Type B pancreatic cell (in vitro differentiated cells): Measurements from ENCODE around the gene MTX1. TPM values are rescaled to one million over a fixed set of nuclear protein-coding genes. Genes with fewer than 3 reads are reported as not detected.

Experiments used
- DNase-seq: peaks from one replicate; pipeline ENCODE4 v3.0.0; 2021; ENCODE audit warnings: mixed read lengths; ENCODE audit not compliant: unreplicated experiment; ENCODE audit errors: extremely low spot score
- H3K27ac Mint-ChIP-seq: 2 replicates; pipeline ENCODE4 v1.8.0; 2021; ENCODE audit warnings: mild to moderate bottlenecking, mixed read lengths
- H3K27me3 Mint-ChIP-seq: 2 replicates; pipeline ENCODE4 v1.8.0; 2021; ENCODE audit warnings: mixed read lengths
- H3K36me3 Mint-ChIP-seq: 2 replicates; pipeline ENCODE4 v1.8.0; 2021; ENCODE audit warnings: mixed read lengths
- H3K4me1 Mint-ChIP-seq: one replicate; pipeline ENCODE4 v1.8.0; 2021; ENCODE audit warnings: mixed read lengths; ENCODE audit not compliant: unreplicated experiment
- H3K4me3 Mint-ChIP-seq: 2 replicates; pipeline ENCODE4 v1.8.0; 2021; ENCODE audit warnings: mild to moderate bottlenecking, mixed read lengths
- H3K9me3 Mint-ChIP-seq: 2 replicates; pipeline ENCODE4 v1.8.0; 2021; ENCODE audit warnings: mixed read lengths
- total RNA-seq: library from RNA; stranded (reverse); gene quantifications from 2 replicates; pipeline ENCODE4 v1.2.1, GENCODE V29; 2021; ENCODE audit warnings: low replicate concordance
- TF ChIP-seq, protein P1 (sequence below): fragments of 200-600 bp; sonication (generic); conservative IDR thresholded peaks from 2 replicates; pipeline ENCODE4 v1.5.0; 2021; ENCODE audit warnings: antibody characterized with exemption, mild to moderate bottlenecking

MTX1 gene
- total RNA-seq, 1 donor from 2014 or later: 34.0 TPM

DNA sequence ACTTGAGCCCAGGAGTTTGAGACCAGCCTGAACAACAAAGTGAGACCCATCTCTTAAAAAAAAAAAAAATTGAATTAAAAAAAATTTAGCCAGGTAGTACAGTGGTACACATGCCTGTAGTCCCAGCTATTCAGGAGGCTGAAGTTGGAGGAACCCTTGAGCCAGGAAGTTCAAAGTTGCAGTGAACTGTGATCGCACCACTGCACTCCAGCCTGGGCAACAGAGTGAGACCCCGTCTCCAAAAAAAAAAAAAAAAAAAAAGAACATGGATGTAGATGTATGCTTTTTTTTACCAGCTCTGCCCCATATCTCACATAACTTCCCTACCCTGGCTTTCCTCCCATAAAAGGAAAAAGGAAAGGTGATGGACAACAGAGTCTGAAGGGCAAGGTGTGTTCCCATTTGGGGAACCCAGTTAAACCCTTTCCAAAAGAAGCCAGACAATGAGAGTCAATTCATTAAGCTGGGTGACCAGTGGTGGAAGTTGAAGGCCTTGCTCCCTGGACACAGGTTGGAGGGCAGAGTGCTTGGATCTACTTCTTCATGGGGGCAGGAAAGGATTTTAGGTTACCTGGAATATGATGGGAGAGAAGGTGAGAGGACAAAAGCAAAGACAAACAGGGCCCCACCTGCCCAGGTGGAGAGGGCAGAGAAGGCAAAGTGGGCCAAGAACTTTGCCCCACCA is 38.3 kb upstream of the MTX1 start:
- Mint-ChIP-seq H3K4me1 (peaks cover 23% of the 10 kb centered on the region), H3K4me3 (peak overlapping the region; percentile 77), H3K36me3 (peaks cover 10% of the 10 kb centered on the region), H3K27me3 (peaks cover 7% of the 10 kb centered on the region), H3K27ac (no peak overlapping the region), H3K9me3 (no peaks in the 10 kb centered on the region)
- TF ChIP-seq, protein P1, sequence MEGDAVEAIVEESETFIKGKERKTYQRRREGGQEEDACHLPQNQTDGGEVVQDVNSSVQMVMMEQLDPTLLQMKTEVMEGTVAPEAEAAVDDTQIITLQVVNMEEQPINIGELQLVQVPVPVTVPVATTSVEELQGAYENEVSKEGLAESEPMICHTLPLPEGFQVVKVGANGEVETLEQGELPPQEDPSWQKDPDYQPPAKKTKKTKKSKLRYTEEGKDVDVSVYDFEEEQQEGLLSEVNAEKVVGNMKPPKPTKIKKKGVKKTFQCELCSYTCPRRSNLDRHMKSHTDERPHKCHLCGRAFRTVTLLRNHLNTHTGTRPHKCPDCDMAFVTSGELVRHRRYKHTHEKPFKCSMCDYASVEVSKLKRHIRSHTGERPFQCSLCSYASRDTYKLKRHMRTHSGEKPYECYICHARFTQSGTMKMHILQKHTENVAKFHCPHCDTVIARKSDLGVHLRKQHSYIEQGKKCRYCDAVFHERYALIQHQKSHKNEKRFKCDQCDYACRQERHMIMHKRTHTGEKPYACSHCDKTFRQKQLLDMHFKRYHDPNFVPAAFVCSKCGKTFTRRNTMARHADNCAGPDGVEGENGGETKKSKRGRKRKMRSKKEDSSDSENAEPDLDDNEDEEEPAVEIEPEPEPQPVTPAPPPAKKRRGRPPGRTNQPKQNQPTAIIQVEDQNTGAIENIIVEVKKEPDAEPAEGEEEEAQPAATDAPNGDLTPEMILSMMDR: no peak
- no peak for DNase-seq

DNA sequence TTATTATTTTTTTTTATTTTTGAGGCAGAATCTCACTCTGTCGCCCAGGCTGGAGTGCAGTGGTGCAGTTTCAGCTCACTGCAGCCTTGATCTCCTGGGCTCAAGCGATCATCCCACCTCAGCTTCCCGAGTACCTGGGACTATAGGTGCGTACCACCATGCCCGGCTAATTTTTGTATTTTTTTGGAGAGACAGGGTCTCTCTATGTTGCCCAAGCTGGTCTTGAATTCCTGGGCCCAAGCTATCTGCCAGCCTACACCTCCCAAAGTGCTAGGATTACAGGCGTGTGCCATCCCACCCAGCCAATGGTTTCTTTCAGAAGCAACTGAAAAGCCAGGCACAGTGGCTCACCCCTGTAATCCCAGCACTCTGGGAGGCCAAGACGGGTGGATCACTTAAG is 37.7 kb upstream of the MTX1 start:
- H3K4me3 Mint-ChIP-seq: no peak overlapping the region
- H3K9me3 Mint-ChIP-seq: no peaks in the 10 kb centered on the region
- DNase-seq: peak; percentile 31
- H3K4me1 Mint-ChIP-seq: peaks cover 23% of the 10 kb centered on the region
- H3K27me3 Mint-ChIP-seq: peaks cover 7% of the 10 kb centered on the region
- TF ChIP-seq, protein P1: no peak
- H3K27ac Mint-ChIP-seq: no peak overlapping the region
- H3K36me3 Mint-ChIP-seq: peaks cover 10% of the 10 kb centered on the region

DNA sequence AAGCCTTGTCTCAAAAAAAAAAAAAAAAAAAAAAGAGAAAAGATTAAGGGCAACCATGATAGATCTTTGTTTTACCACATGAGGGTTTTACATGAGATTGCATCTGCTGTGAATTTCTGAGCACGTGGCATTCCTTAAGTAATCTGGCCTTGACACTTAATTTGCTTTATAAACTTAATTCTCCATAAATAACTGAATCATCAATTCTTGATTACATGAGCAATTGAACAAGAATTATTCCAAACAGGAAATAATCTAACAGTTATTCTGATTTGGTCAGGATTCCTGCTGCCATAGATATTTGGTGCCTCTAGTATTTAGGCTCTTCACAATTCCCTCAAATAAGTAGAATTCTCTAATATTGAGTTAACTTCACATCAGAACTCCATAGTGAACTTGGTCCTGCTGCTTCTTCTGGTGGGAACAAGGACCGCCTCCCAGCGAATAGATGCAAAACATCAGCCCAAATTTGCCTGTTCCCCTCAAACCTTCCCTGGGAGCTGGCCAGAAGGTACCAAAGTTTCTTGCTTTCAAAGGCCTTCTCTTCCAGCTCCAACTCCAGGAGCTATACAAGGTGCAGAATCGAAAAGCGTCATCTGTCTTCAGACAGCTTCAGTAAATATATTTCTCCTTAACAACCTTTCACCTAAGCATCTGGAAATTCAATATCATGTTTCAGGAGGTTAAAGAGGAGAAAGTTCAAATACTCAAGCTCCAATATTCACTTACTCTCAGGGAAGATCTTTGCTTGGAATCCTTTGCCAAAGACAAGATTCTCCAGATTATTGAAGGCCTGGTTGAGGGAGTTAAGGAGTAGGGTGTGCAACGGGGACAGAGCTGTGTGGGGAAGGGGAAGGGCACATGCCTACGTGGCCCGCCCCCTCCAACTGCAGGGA is 36.4 kb upstream of the MTX1 start:
- Mint-ChIP-seq H3K4me3 (peak overlapping the region; percentile 100), H3K36me3 (peaks cover 10% of the 10 kb centered on the region), H3K27ac (peak overlapping the region; percentile 99), H3K4me1 (peaks cover 30% of the 10 kb centered on the region), H3K9me3 (no peaks in the 10 kb centered on the region), H3K27me3 (peaks cover 7% of the 10 kb centered on the region)
- TF ChIP-seq, protein P1: no peak
- DNase-seq: peak; percentile 16

DNA sequence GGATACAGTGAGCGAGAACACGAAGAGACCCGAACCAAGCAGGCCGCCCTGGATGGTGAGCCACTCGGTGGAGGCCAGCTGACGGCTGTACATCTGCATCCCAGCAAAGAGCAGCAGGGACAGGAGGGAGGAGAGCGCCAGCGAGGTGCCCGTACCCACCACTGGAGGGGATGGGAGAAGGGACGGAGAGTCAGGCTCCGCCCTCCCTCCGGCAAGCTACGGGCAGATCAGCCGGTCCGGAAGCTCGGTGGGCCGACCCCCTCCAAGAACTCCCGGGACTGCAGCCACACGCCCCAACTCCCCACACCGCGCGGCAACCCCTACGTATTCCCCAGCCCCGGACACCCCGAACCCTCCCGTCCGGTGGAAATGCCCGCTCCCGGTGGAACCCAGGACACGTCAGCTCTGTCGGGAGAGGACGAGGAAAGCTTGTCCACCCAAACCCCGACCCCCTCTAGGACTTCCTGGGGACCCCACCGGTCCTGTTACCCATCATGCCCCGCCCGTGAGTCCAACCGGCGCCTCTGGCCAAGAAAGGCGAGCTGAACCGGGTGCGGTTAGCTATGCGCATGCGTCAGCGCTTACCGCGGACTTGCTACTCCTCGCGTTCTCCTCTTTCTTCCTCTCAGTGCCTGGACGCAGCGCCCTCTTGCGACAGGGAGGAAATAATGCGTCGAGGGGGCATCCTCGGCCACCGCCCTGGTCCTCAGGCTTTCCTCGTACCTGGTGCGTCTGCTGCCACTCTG is 35.6 kb upstream of the MTX1 start, which contains the start of gene KRTCAP2:
TSS of gene KRTCAP2 (minus strand) at position 573 of the 746 bp plus-strand sequence. CDS start at position 493, 80 bp downstream.
- H3K4me3 Mint-ChIP-seq: peak within 1 kb of the TSS; percentile 100
- H3K4me1 Mint-ChIP-seq: peaks cover 24% of the 10 kb centered on the region
- peak; percentile 96 for DNase-seq
- TF ChIP-seq, protein P1: peak; percentile 98
- peaks cover 10% of the 10 kb centered on the region for H3K36me3 Mint-ChIP-seq
- H3K9me3 Mint-ChIP-seq: no peaks in the 10 kb centered on the region
- H3K27ac Mint-ChIP-seq: peak within 1 kb of the TSS; percentile 99
- H3K27me3 Mint-ChIP-seq: peaks cover 3% of the 10 kb centered on the region
